ENCODE results near the gene ARFGEF3.

DNA sequence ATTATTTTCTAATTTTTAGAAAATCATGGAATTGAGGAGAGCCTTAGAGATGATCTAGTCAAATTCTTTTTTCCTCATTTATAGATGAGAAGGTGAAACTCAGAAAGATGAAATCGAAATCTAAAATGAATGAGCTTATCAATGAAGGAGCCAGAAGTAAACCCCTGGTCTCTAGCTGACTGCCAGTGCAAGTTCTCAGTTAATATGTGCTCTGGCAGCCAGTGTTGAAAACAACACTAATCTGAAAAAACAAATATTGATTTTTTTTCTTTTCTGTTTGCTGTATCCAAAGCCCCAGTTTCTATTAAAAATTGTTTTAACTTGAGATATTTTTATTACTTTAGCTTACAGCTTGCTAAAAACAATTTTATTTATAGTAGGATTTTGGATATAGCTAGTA lies 78.0 kb downstream of the ARFGEF3 start:
- TF ChIP-seq, protein P1, sequence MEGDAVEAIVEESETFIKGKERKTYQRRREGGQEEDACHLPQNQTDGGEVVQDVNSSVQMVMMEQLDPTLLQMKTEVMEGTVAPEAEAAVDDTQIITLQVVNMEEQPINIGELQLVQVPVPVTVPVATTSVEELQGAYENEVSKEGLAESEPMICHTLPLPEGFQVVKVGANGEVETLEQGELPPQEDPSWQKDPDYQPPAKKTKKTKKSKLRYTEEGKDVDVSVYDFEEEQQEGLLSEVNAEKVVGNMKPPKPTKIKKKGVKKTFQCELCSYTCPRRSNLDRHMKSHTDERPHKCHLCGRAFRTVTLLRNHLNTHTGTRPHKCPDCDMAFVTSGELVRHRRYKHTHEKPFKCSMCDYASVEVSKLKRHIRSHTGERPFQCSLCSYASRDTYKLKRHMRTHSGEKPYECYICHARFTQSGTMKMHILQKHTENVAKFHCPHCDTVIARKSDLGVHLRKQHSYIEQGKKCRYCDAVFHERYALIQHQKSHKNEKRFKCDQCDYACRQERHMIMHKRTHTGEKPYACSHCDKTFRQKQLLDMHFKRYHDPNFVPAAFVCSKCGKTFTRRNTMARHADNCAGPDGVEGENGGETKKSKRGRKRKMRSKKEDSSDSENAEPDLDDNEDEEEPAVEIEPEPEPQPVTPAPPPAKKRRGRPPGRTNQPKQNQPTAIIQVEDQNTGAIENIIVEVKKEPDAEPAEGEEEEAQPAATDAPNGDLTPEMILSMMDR (IDR thresholded peaks at IDR 0.05), result no peak
- TF ChIP-seq, protein P2, sequence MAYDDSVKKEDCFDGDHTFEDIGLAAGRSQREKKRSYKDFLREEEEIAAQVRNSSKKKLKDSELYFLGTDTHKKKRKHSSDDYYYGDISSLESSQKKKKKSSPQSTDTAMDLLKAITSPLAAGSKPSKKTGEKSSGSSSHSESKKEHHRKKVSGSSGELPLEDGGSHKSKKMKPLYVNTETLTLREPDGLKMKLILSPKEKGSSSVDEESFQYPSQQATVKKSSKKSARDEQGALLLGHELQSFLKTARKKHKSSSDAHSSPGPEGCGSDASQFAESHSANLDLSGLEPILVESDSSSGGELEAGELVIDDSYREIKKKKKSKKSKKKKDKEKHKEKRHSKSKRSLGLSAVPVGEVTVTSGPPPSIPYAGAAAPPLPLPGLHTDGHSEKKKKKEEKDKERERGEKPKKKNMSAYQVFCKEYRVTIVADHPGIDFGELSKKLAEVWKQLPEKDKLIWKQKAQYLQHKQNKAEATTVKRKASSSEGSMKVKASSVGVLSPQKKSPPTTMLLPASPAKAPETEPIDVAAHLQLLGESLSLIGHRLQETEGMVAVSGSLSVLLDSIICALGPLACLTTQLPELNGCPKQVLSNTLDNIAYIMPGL (CRISPR knock-in tag; IDR thresholded peaks at IDR 0.05), result no peak
- TF ChIP-seq SP1 (CRISPR knock-in tag; conservative IDR thresholded peaks at IDR 0.05), result no peak
- TF ChIP-seq, protein P3, sequence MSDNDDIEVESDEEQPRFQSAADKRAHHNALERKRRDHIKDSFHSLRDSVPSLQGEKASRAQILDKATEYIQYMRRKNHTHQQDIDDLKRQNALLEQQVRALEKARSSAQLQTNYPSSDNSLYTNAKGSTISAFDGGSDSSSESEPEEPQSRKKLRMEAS (CRISPR knock-in tag; IDR thresholded peaks at IDR 0.05), result no peak
- TF ChIP-seq ZBTB21 (CRISPR knock-in tag; IDR thresholded peaks at IDR 0.05; ENCODE audit: borderline replicate concordance), result no peak
- TF ChIP-seq, protein P4, sequence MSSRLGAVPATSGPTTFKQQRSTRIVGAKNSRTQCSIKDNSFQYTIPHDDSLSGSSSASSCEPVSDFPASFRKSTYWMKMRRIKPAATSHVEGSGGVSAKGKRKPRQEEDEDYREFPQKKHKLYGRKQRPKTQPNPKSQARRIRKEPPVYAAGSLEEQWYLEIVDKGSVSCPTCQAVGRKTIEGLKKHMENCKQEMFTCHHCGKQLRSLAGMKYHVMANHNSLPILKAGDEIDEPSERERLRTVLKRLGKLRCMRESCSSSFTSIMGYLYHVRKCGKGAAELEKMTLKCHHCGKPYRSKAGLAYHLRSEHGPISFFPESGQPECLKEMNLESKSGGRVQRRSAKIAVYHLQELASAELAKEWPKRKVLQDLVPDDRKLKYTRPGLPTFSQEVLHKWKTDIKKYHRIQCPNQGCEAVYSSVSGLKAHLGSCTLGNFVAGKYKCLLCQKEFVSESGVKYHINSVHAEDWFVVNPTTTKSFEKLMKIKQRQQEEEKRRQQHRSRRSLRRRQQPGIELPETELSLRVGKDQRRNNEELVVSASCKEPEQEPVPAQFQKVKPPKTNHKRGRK (CRISPR knock-in tag; IDR thresholded peaks at IDR 0.05; ENCODE audit: borderline replicate concordance), result no peak
- TF ChIP-seq, protein P5, sequence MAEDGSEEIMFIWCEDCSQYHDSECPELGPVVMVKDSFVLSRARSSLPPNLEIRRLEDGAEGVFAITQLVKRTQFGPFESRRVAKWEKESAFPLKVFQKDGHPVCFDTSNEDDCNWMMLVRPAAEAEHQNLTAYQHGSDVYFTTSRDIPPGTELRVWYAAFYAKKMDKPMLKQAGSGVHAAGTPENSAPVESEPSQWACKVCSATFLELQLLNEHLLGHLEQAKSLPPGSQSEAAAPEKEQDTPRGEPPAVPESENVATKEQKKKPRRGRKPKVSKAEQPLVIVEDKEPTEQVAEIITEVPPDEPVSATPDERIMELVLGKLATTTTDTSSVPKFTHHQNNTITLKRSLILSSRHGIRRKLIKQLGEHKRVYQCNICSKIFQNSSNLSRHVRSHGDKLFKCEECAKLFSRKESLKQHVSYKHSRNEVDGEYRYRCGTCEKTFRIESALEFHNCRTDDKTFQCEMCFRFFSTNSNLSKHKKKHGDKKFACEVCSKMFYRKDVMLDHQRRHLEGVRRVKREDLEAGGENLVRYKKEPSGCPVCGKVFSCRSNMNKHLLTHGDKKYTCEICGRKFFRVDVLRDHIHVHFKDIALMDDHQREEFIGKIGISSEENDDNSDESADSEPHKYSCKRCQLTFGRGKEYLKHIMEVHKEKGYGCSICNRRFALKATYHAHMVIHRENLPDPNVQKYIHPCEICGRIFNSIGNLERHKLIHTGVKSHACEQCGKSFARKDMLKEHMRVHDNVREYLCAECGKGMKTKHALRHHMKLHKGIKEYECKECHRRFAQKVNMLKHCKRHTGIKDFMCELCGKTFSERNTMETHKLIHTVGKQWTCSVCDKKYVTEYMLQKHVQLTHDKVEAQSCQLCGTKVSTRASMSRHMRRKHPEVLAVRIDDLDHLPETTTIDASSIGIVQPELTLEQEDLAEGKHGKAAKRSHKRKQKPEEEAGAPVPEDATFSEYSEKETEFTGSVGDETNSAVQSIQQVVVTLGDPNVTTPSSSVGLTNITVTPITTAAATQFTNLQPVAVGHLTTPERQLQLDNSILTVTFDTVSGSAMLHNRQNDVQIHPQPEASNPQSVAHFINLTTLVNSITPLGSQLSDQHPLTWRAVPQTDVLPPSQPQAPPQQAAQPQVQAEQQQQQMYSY (CRISPR knock-in tag; IDR thresholded peaks at IDR 0.05), result no peak
- TF ChIP-seq NFYB (CRISPR knock-in tag; conservative IDR thresholded peaks at IDR 0.05; ENCODE audit: low read depth), result no peak
- no peak for TF ChIP-seq TCF7 (CRISPR knock-in tag; IDR thresholded peaks at IDR 0.05; ENCODE audit: low read depth)
- TF ChIP-seq, protein P6, sequence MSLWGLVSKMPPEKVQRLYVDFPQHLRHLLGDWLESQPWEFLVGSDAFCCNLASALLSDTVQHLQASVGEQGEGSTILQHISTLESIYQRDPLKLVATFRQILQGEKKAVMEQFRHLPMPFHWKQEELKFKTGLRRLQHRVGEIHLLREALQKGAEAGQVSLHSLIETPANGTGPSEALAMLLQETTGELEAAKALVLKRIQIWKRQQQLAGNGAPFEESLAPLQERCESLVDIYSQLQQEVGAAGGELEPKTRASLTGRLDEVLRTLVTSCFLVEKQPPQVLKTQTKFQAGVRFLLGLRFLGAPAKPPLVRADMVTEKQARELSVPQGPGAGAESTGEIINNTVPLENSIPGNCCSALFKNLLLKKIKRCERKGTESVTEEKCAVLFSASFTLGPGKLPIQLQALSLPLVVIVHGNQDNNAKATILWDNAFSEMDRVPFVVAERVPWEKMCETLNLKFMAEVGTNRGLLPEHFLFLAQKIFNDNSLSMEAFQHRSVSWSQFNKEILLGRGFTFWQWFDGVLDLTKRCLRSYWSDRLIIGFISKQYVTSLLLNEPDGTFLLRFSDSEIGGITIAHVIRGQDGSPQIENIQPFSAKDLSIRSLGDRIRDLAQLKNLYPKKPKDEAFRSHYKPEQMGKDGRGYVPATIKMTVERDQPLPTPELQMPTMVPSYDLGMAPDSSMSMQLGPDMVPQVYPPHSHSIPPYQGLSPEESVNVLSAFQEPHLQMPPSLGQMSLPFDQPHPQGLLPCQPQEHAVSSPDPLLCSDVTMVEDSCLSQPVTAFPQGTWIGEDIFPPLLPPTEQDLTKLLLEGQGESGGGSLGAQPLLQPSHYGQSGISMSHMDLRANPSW (CRISPR knock-in tag; conservative IDR thresholded peaks at IDR 0.05; ENCODE audit: low read depth), result no peak
- TF ChIP-seq MYBL2 (CRISPR knock-in tag; IDR thresholded peaks at IDR 0.05), result no peak
- no peak for TF ChIP-seq TP53 (CRISPR knock-in tag; IDR thresholded peaks at IDR 0.05)
- no peak for TF ChIP-seq CREM (CRISPR knock-in tag; IDR thresholded peaks at IDR 0.05)
- TF ChIP-seq, protein P7, sequence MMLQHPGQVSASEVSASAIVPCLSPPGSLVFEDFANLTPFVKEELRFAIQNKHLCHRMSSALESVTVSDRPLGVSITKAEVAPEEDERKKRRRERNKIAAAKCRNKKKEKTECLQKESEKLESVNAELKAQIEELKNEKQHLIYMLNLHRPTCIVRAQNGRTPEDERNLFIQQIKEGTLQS (CRISPR knock-in tag; conservative IDR thresholded peaks at IDR 0.05), result no peak
